NCI-H69 (cell line): ENCODE measurements around the gene PRM2.

Source experiments
- DNase-seq: peaks from one replicate; lab custom pipeline; 2025; lab: John Stamatoyannopoulos, UW

The PRM2 gene

GRCh38 chr16:11225677-11226549 is 50.4 kb downstream of the PRM2 start:
- no peak for DNase-seq
